NCI-H2196 (cell line): ENCODE measurements around the gene ST7.

Source experiments
- DNase-seq: peaks from one replicate; lab custom pipeline; 2025; ENCODE audit not compliant: unreplicated experiment; lab: John Stamatoyannopoulos, UW

The ST7 gene

GRCh38 chr7:117062300-117062699, 109.0 kb downstream of the ST7 start:
- DNase-seq = no peak

GRCh38 chr7:117064688-117065087, 111.4 kb downstream of the ST7 start:
- no peak for DNase-seq

- DNase-seq = no peak
Measured at GRCh38 chr7:117065571-117066150, 112.4 kb downstream of the ST7 start.

GRCh38 chr7:117066668-117067067, 113.4 kb downstream of the ST7 start:
- no peak for DNase-seq

DNA sequence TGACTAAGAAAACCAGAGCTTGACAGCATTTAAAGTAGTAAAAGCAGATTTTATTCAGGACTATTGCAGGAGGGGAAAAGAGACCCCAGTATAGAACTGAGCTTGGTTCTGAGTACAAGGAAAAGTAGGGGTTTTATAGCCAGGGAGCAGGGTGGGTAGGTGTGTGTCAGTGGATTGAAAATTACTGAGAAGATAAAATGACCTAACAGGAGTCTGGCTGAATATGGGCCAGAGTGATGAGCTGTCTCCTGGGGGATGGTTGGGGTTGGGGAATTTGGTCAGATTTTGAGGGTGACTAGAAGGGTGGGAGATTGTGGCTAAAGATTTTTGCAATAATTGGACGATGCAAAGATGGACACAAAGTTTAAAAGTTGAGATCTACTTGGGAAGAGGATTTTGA, 114.0 kb downstream of the ST7 start:
- DNase-seq = no peak

DNA sequence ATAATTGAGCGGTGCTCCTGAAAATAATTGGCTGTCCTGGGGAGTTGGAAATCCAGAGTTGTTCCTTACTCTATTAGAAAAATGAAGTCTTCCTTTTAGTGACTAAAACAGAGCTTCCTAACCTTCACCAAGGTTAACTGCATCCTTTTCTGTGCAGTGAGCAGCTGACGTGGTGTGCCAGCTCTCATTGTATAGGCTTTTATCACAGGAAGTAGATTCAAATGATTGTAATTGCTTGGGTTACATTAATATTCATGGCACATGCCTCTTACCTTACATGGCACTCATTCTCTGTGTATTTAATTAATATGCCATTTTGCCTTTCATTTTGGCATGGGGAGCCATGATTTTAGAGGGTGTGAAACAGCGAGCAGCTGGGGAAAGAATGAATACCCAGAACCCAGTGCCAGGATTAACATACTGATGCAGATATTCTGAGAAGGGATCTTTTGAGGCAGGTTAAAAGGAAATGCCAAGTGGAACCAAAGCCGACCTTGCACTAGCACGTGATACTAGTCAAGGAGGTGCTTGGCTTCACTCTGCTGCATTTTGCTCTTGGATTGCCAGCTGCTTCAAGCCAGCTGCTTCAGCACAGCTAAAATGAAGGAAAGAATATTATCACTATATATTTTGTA, 115.3 kb downstream of the ST7 start:
- peak; percentile 71 for DNase-seq

- no peak for DNase-seq
Measured at GRCh38 chr7:117069379-117069778, 116.1 kb downstream of the ST7 start.

- DNase-seq = peak; percentile 23
Measured at GRCh38 chr7:117071551-117071950, 118.2 kb downstream of the ST7 start.

DNA sequence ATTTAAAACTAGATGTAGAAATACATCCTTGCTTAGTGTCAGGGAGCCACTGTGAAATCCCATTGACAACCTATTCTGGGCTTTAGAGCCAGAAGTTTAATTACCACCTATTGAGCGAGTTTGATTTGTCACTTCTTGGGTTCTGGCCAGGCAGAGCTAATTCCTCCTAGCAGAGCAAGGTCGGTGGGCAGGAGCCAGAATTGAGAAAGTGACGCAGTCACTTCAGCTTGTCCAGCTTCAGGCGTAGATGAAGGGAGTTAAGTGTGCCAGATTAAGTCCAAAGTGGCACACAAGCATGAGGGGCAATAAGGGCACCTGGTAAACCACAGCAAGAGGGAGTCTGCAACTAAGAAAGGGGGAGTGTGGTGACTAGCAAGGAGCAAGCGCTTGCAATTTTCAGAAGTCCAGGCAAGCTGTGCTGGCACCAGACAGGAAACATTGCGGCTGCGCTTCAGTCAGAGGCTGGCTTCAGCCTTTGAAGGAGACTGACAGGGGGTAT, 119.4 kb downstream of the ST7 start:
- DNase-seq = peak; percentile 77

DNA sequence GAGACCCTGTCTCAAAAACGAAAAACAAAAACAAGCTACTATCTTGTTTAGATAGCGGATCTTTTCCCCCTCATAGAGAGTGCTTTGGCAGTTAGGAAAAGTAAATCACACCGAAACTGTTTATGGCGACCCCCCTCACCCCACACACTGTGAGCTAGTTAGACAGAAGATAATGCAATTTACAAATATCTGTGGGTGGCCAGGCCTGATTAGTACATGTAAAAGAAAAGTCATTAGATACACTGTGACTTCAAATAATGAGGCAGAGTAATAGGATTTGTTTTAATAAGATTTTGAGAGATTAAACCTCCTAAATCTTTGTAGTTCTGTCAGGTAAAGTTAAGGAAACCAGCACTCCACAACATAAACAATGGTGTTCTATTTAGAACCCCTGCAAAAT, 121.1 kb downstream of the ST7 start:
- no peak for DNase-seq

DNA sequence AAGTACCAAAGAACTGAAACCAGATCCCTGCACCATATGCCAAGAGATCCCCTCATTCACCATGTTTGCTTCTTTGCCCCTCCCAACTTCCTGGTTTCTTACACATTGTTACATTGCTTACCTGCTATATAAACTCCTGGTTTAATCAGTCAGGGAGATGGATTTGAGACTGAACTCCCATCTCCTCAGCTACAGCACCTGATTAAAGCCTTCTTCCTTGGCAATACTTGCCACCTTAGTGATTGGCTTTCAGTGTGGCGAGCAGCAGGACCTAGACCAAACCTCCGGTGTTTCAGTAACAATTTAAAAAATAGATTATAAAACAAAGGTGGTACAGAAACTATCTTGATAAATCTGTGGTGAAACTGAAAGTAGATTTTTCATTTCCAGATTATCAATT, 122.6 kb downstream of the ST7 start:
- no peak for DNase-seq

DNA sequence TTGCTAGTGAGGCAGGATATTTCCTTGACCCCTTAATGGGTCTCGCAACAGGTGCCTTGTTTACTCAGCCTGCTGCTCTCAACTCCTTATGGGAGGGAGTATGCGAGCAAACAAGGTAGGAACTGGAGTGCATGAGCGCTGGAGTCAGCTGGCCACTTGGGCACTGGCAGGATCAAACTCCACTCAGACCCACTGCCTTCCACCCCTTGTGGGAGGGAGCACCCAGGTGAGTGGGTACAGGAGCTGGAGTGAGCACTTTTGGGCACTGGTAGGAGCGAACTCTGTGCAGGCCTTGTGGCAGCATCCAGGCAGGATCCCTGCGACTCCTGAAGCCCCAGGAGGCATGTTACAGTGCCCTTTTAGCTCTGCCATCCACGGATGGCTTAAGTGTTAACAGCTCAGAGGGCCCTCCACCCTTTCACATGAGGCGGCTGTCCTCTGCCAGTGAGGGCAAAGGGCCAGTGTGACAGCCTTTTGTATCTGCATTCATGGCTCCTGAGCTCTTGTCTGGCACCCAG, 123.2 kb downstream of the ST7 start:
- DNase-seq = no peak

- no peak for DNase-seq
Measured at GRCh38 chr7:117077658-117078057, 124.4 kb downstream of the ST7 start.

- no peak for DNase-seq
Measured at GRCh38 chr7:117082647-117083046, 129.3 kb downstream of the ST7 start.

- DNase-seq = no peak
Measured at GRCh38 chr7:117083648-117084047, 130.3 kb downstream of the ST7 start.

DNA sequence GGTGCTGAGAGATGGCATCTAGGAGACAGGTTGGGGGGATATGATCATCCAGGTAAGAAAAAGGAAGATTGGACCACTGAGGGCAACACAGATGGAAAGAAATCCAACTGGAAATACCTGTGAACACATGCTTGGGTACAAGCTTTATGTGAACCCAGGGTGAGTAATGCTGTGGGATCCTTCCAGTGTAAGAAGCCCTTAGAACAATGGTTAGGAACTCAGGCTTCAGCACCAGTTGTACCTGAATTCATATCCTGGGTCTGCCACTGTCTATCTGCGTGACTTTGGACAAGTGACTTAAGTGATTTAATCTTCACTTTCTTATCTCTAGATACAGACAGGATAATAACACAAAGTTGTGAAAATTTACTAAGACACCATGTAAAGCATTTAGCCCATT, 131.0 kb downstream of the ST7 start:
- DNase-seq = no peak

DNA sequence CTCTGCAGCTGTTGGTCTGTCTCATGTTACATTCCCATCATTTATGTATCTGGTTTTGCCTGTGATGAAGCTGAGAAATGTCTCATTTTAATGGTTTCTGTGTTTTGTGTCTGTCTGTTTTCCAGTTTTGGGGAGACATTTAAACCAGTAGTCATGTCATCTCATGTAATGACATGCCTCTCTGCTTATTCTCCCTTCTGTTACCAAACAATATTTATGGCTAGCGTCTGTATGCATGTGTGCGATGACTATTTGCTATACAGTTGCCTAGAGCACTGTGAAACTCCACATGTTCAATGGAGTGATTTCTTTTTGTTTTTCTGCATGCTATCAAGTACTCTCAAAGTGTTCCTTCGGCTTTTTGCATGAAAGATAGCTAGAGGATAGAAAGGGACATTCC, 132.0 kb downstream of the ST7 start:
- DNase-seq = no peak

- no peak for DNase-seq
Measured at GRCh38 chr7:117085769-117086463, 132.6 kb downstream of the ST7 start.

DNA sequence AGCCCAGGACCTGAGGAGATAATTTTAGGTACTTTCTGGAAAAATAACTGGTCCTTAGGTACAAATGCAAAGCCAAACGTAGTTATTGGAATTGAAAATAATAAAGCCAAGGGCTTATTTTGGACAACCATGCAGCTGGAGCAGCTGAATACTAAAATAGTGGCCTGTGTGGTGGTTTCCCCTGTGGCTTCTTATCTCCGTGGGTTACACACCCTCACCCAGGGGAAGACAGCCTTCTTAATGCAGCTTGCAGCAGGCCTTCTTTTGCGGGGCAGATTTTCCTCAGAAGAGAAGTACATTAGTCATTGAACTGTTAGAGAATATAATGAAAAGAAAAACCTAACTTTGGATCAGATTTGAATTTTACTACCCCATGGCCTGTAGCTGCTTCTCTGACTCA, 133.5 kb downstream of the ST7 start:
- DNase-seq = no peak

DNA sequence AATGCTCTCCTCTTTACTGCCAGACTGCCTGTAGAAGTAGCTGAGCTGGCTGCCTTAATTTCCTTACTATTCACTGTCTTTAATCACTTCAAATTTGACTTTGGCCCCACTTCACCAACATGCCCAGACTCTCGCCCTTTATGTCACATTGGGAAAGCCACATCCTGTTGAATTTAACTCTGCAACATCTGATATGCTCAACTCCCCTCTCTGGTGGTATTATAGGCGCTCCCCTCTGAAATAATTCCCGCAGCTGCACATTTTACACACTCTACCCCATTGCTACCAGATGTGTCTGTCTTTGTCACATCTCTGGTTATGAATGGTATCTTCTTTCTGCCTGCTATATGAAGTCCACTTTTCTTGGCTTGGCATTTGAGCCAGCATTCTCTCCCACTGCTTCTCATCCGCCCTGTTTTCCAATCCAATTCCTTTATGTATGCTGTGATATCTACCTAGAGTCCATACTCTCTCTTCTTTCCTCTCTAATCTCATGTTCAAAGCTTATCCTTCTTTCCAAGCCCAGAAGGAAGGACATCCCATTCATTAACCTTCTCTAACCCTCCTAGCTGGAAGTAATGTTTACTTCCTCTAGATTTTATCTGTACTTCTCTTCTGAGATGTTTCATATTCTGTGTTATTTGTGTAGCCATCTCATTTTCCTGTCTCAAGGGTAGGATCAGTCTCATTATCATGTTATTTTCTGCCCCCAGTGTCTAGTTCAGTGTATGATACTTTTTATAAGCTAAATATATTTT, 134.5 kb downstream of the ST7 start:
- no peak for DNase-seq

DNA sequence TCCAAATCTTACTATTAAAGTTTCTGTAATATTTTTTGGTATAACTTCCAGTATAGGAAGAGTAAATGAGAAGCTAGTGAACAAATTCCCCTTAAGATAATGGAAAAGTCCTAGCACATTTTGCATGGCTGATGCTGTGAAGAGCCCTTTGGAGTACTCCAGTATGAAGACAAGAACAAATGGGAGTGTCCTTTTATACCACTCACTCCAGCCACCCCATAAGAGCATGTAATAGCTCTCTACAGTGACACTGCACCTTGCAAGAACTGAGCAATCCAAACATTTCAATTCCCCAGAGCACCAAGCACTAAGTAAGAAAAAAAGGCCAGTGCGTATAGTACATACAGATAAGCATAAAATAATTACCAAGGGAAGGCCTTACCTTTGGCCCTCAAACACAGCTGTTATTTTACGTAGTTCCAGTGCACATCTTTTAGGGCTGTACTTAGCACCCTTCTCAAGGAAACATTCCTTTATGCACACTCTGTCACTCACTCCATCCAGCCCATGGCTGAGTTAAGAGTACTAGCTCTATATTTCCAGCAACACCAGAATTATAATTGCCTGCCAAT, 135.4 kb downstream of the ST7 start:
- DNase-seq = no peak
